HG03103 (cell line): ENCODE results near the gene SYT17.

Experiments used
- ATAC-seq: cut with Tn5 transposase; IDR thresholded peaks from one replicate; pipeline ENCODE4 v1.9.1; 2021; ENCODE audit warnings: low read depth; ENCODE audit not compliant: unreplicated experiment

SYT17 gene

DNA sequence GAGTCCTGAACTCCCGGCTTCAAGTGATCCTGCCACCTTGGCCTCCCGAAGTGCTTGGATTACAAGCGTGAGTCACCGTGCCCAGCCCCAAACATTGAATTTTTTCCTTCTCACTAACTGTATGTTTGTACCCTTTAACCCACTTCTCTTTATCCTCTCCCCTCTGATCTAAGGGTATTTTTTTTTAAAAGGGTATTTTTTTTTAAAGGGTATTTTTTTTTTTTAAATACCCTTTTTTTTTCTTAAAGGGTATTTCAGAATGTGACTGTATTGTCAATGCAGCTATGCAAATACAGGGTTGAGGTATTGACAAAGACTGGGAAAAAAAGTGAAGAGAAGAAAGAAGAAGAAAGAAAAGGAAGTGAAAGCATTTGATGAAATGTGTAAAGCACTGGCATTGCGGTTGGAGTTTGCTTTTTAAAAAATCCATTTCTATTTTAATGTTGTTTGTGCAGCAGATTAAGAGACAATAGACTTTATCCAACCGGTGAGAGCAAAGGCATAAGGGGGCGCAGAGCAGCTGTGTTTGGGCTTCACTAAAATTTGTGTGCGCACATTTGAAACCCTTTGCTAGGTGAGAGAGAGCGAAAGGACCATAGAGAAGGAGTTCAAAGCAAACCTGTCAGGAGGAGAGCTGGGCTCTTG is 42.4 kb downstream of the SYT17 start:
- ATAC-seq = peak; percentile 62

DNA sequence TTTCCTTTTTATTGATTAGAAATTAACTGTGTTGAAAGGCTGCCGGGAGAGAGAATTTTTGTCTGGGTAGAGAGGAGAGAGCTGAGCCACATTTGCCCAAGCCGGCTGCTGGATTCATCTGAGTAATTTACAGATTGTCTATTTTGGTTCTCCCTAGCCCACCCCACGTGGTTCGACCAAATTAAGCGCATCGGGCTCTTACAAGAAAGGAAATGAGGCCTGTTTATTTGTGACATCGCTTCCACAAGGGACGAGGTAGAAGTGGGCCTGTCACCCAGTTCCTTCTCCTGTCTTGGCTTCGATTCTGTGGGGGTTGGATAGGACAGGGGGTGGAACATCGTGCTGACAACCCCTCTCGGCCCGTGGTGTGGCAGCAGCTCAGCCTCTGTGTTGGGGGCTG is 42.9 kb downstream of the SYT17 start:
- ATAC-seq = peak; percentile 36

DNA sequence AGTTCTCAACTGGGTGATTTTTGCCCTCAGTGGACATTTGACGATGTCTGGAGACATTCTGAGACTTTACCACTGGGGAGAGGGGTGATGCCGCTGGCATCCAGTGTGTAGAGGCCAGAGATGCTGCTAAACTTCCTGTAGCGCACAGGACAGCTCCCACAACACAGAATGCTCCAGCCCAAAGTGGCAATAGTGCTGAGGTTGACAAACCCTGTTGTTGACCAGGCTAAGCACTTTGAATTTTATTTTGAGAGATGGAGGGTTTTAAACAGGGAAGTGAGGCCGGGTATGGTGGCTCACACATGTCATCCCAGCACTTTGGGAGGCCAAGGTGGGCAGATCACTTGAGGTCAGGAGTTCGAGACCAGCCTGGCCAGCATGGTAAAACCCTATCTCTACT is 44.0 kb downstream of the SYT17 start:
- no peak for ATAC-seq

DNA sequence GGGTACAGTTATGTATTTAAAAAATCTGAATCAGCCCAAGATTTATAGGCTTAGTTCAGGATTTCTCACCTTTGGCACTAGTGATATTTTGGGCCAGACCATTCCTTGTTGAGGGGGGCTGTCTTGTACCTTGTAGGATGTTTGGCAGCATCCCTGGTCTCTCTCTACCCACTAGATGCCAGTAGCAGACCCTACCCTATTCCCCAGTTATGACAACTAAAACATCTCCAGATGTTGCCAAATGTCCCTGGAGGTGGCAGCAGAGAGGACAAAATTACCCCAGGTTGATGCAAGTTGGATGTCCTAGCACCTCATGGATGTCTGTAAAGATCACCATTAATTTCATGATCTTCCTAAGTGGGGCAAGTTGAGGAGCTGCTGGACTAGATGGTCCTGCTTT is 45.8 kb downstream of the SYT17 start:
- ATAC-seq = no peak

DNA sequence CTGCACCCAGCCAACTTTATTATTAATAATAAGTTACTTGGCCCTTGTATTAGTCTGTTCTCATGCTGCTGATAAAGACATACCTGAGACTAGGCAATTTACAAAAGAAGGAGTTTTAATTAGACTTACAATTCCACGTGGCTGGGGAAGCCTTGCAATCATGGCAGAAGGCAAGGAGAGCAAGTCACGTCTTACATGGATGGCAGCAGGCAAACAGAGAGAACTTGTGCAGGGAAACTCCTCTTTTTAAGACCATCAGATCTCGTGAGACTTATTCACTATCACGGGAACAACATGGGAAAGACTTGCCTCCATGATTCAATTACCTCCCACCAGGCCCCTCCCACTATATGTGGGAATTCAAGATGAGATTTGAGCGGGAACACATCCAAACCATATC is 47.7 kb downstream of the SYT17 start:
- ATAC-seq = no peak

DNA sequence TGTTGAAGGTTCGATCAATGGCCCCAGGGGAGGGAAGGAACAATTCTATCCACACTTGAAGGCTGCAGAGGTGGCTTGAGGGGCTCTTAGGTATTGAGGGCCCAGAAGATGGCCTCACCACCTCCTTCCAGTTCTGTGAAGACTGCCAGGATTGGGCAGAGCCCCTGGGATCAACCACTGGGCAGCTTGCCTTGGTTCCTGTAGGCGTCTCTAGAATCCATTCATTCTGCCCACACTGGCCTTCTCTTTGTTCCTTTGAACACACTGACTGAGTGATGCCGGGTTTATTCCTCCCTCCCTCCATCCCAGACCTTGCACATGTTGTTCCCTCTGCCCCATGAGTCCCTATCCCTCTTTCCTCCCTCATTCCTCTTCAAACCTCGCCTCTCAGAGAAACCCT is 50.5 kb downstream of the SYT17 start:
- ATAC-seq = no peak

DNA sequence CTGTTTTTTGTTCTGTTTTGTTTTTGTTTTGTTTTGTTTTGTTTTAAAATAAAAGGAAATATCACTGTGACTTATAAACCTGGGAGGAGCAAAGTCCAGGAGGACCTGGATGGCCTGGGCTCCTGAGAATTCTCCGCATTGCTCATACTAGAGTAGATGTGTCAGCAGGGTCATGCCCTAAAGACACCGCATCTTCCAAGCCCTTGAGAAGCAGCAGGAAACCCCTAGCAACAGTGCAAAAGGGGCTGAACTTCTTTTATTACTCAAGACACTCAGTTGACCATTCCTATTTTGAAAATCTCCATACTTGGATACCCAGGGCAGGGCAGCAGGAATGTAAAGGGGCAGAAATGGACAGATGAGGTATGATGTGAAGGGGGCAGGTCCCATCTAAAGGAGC is 51.8 kb downstream of the SYT17 start:
- no peak for ATAC-seq

DNA sequence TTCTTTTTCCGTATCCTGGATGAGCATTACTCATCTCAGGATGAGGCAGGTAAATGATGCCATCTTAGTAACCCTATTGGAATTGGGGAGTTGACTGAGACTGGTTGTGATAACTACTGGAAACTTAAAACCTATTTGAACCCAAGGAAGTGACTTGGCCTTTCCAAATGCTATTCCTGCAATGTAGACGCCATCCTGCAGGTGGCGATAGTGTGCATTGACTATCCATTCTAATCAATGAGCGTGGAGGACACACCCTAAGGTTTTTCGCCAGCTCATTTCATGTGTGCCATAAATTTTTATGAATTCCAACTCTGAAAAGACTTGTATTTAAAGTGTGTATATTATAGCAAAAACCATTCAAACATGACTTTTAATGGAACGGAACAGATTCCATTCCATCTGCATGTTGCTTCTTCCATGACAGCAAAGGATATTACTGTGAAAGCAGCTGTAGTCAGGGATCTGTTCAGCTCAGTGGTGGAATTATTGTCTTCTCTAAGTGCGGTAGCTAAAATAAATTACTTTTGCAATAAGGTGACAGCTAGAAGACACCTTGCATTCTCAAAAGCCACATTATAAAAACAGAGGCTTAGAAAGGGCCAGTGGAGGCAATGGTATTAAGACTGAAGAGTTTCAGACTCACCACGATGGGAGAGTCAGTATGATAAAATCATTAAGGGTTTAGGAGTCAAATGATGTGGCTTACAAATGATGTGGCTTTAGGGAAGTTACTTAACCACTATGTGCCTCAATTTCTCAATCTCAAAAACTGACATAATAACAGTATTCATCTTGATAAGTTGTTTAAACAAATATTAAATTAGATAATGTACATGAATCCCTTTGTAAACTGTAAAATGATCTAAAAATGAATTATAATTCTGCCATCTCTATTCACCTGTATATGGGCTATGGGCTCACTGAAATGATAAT is 55.5 kb downstream of the SYT17 start:
- ATAC-seq = no peak

DNA sequence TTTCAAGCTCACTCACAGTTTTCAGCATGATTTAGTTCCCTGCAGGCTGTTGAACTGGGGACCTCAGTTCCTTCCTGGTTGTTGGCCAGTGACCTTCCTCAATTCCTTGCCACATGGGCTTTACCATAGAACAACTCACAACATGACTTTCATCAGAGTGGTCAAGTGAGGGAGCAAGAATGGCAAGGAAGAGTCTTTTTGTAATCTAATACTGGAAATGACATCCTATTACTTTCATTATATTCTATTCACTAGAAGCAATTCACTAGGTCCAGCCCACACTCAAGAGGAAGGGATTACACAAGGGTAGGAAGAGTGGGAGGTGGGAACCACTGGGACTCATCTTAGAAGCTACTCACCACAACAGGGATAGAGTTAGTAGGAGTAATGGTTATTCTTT is 57.6 kb downstream of the SYT17 start:
- ATAC-seq = no peak

DNA sequence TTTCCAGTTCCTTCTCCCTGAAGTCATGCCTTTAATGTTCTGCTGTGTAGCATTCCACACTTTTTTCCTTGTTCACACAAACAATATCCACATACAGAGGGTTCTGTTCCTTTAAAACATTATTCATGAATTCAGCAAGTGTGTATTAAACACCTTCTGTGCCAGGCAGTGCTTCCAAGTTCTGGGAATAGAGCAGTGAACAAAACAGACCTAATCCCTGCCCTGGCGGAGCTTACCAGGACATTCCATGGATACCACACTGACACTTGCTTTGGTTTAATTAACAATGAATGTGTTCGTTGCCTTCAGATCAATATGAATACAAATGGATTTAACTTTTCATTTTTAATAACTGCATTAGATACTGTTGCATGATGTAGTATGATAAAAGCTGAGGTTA is 59.6 kb downstream of the SYT17 start:
- ATAC-seq = no peak

DNA sequence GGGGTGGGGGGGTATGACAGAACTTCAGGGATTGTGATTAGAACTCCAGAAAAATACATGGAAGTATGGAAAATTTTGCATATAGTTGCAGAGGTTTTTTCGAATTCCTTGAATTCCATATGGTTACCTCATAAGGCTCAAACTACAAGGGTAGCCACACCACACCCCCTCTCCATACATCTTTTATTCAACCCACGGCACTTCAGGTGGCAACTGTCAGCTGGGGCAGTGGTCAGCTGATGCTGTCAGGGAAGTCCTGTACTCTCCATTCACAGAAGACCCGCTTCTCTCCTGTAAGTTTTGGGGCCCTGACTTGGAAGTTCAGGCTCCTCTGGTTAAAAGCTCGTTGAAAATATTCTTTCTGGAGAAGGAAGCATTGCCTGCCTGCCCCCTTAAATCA is 60.0 kb downstream of the SYT17 start:
- no peak for ATAC-seq

DNA sequence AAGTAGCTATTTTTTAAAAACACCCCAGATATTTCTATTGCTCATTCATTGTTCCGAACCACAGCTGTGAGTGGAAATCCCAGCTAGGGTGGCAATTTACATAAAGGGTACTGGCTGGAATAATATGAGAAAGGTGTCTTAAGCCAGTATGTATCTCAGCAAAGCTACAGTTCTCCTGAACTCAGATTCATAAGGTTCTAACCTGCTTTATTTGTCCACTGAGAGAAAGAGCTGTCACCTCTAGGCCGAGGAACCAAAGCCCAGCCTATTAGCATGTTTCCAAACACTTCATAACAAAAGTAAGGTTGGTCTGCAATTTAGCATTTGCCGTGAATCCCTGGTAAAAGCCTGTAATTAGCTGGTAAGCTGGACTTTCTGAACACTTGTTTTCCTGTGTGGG is 60.5 kb downstream of the SYT17 start:
- no peak for ATAC-seq

DNA sequence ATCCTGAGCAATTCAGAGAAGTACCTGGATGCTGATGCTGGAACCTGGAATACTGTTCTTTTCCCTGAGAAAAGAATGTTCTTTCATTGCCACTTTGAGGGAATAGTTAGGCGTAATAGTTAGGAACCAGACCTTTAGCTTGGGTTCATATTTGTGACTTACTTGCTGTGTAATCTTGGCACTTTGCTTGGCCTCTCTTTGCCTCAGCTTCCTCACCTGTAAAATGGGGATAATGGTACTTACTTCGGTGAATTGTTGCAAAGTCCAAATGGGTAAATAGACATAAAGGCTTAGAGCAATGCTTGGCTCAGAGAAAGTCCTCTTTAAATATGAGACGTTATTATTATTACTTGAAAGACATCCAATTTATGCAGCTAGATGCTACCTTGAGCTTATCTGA is 62.5 kb downstream of the SYT17 start:
- no peak for ATAC-seq

DNA sequence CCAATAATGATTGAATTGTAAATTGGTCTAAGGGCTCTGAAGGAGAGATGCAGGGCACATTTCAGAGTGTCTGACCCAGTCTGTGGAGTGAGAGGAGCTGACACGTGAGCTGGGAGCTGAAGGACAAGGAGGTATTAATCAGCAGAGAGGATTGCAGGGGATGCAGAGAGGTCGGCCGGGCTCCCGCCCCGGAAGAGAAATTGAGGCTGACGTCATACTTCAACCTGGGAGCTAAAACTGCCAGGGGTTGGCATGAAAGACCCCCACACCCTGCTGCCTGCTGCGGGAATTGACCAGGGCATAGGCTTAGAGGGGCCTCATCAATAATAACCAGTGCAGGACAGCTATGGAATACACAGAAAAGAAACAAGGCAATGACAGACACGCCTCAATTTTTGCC is 63.8 kb downstream of the SYT17 start:
- no peak for ATAC-seq

DNA sequence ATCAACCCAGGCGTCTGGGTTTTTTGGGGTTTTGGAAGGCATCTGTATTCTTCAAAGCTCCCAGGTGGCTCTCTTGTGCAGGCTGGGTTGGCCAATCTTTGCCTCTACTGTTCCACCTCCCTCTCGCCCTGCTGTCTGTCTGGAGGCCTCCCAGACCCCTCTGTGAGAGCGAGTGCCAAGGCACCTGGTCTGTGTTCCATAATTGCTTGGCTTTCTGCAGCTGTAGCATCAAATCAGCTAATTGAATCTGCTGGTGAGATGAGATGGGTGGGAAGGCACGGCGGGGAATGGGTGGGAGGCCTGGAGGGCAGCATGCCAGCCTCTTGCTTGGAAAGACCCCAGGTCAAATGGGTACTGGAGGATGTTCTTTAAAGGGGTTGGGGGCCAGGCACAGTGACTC is 64.9 kb downstream of the SYT17 start:
- no peak for ATAC-seq

DNA sequence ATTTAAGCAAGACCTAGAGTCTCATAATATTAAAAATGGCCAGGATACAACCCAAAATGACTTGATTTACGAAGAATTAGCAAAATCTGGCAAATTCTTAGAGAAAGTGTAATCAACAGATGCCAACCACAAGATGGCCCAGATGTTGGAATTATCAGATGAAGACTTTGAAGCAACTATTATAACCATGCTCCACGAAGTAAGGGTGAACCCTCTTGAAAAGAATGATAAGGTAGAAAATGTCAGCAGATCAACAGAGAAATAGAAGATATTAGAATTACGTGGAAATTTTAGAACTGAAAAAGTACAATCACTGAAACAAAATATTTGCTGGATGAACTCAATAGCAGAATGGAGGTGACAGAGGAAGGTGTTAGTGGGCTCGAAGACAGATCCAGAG is 67.4 kb downstream of the SYT17 start:
- ATAC-seq = no peak

DNA sequence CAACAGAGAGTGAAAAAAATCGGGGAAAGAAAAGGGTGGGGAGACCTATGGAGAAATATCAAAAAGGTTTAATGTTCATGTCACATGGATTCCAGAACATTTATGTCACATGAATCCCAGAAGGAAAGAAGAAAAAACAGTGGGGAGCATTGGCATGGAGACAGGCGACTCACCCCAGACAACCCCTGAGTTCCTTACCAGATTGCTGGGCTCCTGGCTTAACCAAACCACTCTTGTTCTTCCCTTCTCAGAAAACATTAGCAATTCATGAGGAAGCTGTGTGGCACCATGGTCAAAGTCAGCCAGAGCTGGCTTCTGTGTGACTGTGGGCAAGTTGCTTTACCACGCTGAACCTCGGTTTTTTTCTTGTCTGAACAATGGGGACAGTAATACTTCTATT is 67.8 kb downstream of the SYT17 start:
- no peak for ATAC-seq

DNA sequence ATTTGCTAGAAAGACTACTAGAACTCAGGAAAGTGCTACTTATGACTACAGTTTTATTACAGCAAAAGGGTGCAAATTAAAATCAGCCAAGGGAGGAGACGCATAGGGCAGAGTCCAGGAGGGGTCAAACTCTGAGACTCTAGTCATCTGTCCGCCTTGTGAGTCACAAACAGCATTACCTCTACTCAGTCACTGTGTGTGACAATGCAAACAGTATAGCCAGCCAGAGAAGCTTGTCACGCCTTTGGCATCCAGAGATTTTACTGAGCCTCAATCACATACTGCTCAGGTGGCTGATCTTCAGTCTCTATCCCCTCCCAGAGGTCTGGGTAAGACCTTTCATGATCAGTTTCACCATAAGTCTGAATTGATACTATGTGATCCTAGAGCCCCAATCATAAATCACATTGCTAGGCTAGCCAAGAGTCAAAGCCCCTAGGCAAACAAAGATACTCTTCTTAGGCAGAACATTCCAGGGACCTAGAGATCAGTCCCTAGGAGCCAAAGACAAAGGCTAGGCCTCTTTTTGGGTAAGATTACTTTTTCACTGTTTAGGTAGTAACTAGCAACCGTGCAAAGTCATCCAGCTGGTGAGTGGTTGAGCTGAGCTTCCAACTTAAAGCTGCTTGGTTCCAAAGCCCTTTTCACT is 68.6 kb downstream of the SYT17 start:
- no peak for ATAC-seq

DNA sequence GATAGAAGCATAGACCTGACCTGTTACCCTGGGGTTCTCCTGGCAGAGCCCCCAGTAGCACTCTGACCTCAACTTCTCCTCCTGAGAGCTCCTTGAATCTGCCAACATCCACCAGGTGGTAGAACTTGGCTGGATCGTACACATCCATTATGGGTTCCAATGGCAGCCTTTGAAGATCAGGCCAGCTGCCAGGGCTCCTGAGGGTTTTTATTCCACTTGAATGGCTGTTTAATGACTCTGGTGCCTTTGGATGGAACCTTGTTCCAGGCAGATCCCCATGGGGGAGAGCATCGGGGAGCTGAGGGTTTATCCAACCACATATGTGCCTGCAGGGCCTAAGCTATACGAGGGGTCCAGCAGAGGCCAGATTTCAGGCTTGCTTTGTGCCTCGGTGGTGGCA is 70.4 kb downstream of the SYT17 start:
- no peak for ATAC-seq

DNA sequence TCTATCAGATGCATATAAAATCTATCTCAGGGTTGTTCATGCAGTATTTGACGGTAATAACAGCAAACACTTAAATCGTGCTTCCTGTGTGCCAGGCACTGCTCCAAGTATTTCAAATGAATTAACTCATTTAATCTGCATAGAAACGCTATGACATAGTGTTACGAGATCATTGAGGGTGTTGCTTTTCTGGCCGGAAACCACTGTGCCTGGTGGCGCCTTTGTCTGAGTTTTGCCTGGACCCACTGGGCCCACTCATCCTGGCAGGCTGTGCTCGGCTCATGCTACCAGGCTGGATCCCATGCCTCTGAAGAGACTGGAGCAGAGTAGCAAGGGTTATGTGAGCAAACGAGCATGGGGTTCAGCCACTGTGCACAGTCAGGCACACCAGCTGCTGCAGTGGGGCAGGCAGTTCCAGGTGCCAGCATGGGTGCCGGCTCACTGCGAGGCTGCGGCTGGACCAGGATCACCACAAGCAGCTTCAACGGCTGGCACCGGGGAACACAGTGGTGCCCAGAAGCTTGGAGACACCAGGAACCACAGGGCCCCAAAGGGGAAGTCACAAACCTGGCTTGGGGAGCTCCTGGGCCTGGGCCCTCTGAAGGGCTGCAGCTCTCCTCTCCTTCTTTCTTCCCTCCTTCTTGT is 71.6 kb downstream of the SYT17 start:
- no peak for ATAC-seq

DNA sequence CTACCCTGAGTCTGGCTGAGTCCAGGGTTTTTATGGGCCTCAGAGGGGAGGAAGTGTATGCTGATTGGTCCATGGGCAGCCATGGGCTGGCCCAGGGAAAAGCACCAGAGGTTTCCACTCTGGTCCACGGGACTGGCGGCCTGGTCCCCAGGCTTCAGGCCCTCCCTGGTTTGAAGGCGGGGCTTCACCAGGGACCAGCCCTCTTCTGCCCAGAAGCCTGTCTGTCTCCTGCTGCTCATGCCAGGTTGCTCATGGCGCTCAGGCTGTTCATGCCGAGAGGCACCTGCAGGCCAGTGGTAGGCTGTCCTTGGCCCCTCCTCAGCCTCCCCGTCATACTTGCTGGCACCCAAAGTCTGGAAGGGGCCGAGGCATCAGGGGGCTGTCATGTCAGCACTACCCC is 72.5 kb downstream of the SYT17 start:
- no peak for ATAC-seq
